HG03521 (cell line): ENCODE data around the gene ENDOV.
A peak's percentile ranks its signal among the peaks of the same experiment; 100 is the strongest.

Experiments used
- ATAC-seq: cut with Tn5 transposase; IDR thresholded peaks from one replicate; pipeline ENCODE4 v1.9.1; 2021; ENCODE audit warnings: mild to moderate bottlenecking, moderate library complexity; ENCODE audit not compliant: unreplicated experiment

ENDOV gene

DNA sequence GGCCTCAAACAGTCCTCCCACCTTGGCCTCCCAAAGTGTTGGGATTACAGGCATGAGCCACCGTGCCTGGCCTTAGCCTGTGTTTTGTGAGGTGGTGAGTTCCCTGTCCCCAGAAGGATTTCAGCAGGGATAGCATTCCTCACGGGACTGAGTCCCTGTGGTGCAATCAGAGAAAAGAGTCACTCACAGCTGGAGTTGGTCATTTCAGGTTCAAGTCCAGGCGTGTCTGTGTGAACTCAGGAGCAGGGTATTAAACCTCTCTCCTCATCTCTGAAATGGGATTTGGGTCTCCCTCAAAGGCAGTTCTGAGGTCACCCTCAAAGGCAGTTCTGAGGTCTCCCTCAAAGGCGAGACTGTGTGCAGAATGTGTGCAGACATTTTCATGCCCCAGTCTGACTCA lies 32.8 kb downstream of the ENDOV start:
- ATAC-seq, result no peak

DNA sequence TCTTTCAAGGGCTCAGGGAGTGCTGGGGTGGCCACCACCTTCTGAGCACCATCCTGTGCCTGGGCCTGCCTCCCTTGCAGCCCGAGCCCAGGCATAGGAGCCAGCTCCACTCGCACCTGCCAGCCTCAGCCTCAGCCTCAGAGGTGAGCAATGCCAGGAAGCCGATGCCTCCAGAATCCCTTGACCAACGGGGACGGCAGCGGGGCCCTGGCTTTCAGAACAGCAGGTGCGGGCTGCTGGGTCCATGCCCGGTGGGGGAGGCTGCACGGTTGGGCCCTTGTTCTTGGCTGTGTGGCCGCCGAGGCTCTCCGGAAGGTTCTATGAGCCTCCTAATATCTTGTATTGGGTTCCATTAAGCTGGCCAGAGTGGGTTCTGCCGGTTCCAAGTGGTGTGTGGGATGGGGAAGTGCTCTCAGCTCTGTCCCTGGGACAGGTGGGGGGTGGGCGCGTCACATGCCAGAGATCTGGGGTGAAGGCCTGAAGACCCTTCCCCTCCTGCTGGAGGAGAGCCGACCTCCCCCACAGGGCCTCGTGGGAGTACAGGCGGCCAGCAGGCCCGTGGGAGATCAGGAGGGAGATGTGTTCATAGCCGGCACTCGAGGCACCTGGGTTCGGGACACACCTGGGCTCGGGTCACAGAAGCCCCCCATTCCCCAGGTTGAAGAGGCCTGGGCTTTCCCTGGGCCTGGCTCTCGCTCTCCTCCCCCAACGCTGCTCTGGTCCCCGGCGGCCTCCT lies 34.4 kb downstream of the ENDOV start:
- no peak for ATAC-seq

DNA sequence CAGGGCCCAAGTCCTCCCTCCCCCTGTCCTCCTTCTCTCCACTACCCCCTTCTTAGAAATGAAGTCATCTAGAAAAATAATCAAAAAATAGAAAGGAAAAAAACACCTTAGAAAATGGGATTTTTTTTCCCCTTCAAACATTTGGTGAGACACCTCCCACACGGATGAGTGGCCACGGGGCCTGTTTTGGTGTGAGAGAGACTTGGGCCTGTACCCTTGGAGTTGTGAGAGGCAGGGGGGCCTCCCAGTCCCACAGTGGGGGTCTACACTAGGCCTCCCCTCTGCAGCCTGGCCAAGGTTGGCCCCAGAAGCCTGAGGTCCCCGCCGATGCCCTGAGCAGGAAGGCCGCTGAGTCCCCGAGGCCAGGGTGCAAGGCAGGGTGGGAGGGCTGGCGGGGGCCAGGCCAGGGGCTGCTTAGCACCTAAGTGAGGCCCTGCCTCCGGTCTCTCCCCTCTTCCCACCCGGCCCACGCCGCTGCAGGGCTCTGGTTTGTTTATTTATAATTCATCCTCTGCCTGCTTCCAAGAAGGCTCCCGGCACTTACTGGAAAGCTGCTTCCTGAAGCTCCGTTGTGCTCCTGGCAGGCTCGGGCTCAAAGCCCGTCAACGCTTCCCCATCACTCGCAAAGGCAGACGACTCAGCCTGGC lies 35.1 kb downstream of the ENDOV start:
- ATAC-seq, result no peak

DNA sequence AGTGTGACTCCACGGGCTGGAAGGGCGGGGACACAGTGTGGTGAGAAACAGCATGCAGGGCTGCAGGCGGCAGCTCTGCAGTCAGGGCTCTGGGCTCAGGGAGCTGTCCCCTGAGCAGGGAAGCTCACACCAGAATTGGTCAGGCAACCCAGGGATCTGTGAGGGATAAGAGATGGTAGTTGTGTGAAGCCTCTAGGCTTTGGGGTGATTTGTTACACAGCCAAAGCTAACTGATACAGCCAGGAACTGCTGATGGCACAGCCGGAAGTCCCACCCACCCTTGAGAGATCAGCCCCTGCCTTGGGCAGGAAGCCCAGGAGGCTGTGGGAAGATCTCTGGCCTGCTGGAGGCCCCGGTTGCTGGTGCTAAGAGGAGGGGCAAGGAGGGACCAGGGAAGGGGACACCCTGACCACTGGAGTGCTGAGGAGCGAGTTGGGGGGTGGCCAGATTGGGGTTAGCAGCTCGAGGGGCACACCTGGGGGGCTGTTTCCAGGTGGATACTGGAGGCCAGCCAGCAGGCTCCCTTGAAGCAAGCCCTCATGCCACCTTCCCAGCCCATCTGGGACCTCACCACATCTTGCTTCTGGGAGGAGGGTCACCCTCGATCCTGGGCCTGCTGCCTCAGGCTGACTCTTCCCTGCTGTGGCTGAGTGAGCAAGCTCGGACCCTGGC lies 36.3 kb downstream of the ENDOV start:
- ATAC-seq, result no peak

DNA sequence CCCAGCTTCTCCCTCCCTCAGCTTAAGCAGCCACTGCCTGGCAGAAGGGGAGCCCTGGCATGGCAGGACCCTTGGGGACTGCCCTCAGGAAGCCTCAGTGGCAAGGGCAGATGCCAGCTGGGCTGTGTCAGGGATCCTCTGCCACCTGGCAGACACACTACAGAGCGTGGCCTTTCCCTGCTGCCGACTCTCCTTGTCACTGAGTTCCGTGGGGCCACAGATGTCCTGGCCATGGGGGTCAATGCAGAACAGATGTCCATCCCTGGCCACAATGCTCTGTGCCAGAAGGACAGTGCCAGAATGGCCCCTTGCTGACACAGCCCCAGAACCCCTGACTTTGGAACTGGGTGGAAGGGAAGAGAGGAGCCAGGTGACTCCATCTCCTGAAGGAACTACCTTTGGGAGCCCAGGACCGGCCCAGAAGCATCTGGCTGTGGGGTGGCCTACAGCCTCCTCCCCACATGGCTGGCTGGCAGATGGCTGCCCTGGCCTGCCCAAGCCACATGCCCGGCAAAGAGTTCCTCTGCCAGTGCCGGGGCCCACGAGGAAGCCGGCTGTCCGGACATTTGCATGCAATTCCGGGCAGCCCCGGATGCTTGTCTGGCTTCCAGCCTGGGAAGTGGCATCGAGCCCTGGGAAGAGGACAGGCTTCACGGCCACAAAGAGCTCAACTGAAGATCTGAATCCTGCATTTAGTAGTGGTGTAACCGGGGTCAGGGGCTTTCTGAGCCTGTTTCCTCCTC lies 37.4 kb downstream of the ENDOV start:
- ATAC-seq, result no peak

DNA sequence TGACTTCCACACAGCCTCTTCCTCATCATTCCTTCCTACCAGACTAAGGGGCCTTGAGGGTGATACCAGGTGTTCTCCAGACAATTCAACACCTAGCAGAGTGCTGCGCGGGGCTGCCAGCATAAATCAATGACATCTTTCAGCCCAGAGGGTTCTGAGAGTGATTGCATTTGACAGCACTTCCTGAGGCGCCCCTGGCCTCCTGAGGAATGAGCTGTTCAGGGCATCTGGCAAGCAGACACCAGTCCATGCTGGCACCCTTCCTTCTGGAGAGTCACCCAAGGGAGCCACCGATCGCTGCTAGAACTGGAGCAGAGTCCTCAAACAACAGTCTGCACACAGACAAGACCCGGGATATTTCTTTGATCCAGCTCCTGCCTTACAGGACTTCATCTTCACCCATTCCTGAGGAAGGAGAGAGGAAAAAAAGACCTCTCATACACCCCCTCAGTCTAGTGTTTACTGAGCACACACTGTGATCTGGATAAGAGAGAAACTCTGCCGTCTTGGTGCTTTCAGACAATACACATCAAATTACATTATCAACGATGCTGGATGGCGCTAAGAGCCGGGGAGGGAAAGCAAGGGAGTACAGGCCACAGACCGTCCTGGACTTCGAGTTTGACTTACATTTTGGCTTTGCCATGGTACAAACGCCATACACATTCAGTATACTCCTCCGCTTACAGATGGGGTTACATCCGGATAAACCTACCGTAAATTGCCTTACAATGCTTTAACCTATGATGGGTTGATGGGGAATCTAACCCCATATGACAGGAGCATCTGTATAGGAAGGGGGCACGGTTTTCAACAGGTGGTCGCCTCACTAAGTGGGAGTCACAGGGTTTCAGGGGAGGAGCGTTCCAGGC lies 38.4 kb downstream of the ENDOV start:
- ATAC-seq, result no peak

DNA sequence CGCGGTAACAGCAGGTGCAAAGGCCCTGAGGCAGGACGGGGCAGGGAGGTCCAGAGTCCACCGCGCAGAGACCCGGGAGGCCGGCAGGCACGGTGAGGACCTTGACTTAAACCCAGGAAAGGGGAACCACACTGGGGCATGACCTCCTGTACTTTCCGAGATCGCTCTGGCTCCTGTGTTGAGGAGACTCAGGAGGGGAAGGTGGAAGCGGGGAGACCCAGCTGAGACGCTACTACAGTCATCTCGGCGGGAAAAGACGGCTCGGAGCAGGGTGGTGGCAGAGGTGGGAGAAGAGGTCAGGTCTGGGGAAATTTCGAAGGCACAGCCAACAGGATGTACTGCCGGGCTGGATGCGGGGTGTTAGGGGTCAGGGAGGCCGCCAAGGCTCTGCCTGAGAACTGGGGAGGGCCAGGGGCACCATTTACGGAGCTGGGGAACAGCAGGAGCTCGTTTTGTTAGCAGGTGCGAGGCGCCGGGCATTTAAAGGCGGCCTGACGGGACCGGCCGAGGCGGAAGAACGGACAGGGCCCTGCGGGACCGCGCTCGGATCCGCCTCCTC lies 39.1 kb downstream of the ENDOV start:
- no peak for ATAC-seq

DNA sequence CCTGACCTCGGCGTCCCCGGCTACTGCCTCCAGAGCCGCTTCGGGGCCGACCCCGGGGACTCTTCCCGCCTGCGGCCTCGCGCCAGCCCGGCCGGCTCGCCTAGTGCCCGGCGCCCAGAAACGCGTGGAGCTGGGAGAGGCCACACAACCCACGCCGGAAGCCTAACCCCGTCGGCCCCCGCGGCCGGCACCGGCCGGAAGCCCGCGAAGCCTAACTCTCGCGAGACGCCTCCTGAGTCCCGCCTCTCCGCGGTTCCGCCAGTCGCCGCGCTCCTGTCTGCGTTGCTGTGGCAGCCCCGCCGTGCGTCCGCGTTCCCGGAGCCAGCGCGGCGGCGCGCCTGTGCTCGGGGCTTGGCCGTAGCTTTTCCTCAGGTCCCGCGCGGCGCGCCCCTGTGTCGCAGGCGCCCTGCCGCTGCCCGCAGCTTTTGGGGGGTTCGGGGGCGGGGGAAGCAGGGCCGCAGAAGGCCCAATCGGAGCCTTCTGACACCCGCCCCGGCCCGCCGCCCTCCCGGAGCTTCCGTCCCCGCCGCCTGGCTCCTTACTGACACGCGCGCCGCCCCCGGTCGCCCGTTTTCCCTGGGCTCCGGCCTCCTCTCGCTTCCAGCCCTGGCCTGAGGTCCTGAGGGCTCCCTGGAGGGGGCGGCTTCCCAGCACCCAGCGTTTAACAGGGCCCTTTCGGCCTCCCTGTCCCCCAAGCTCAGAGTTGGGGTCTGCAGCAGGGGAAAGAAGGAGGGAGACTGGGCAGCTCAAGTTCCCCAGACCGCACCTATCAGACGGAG lies 39.8 kb downstream of the ENDOV start:
- ATAC-seq, result peak; percentile 85

DNA sequence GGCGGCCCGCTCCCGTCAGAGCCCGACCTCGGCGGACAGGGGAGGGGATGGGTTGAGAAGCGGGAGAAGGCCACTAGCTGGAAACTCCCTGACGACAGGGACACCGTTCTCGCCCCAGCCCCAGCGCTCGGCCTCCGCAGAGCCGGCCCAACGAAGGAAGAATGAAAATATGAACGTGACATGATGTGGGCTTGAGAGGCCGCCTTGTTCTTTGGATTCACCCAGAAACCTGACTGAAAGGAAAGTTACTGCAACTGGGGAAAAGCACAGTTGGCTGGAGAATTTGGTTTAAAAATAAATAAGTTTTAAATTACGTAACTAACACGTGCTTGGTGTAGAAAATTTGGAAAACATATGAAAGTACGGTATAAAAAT lies 40.4 kb downstream of the ENDOV start:
- ATAC-seq, result no peak

DNA sequence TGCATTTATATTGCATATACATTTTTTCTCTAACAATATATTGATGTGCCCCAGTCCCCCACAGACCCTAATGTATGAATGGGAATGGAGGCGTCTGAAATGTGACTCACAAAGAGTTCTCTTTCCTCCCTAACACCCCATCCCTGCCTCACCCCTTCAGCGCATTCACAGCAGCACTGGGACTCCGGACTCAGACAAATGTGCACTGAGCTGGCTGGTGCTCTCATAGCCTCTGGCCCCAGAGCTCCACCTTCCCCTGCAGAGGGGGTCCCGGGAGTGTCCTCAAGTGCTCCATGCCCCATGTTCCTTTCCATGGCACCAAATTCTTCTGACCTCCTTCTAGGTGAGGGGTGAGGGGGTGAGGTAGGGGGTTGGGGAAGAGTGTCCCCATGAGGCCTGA lies 40.8 kb downstream of the ENDOV start:
- ATAC-seq, result no peak

DNA sequence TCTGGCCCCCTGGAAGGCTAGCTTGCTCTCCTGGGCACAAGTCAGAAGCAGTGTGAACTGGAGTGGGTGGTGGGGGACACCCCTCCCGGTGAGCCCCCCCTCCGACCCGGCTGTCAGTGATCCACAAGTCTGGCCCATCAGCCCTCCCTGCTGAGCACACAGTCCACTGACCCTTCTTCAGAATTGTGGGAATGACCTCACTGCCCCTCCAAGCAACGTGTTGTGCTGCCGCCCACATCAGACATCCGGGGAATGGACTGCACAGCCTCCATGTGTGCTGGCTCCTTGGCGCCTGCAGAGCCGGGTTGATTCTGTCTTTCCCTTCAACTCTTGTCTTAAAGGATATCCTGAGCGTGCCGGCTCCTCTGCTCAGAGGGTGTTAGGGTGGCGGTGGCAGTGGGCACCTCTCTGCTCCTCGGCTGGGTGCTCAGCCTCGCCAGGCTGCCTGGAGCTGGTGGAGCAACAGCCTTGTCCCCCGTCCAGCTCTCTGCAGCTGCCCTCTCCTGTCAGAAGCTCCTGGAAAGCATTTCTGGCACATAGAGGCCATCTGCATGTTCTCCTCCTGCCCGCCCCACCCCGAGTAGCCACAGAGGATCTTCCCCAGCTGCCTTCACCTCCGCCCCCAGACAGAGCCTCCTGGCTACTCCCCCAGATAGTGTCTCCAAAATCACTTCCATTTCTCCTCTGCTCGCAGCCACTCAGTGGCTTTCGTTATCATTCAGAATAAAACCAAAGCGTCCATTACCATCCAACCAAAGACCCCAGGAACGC lies 41.7 kb downstream of the ENDOV start:
- ATAC-seq, result no peak

DNA sequence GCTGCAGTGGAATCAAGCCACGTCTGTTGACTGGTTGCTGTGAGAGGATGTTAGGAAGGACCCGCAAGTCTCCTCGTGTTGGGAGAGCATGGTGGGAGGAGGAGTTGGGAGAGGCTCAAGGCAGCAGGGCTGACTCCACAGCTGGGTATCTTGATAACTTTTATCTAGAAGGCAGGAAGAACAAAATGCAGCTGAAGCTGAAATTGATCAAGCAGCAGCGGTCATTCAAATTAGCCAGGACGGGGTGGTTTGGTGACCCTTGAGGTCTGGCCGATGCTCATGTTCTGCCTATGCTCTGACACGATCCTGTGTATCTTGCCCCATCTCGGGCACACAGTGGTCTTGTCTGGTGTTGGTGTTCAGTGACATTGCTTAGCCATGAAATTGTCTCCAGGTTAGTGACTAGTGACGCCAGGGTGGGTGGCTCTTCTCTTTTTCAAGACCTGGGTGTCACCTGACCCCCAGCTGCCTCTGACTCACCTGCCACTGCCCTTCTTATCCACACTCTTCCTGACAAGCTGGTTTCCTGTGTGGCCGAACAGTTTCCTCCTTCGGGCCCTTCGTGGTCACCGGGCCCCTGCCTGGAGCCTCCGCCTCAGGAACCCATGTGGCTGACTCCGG lies 42.4 kb downstream of the ENDOV start:
- ATAC-seq, result no peak

DNA sequence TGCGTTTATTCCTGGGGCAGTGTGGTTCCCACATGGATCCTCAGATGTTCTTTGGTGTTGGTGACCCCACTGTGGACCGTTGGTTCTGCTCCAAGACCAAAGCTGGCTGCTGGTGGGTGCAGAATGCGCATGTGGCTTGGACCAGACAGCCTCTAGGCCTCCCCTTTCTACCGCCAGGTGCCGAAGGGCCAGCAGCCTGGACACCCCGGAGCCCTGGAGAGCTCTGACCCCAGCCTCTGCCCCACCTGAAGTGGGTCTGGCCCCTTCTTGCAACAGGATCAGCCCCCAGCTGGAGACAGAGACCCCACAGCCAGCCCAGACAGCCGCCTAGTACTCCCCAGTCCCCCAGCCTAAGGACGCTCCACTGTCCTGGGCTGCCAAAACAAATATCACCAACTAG lies 43.0 kb downstream of the ENDOV start:
- no peak for ATAC-seq

DNA sequence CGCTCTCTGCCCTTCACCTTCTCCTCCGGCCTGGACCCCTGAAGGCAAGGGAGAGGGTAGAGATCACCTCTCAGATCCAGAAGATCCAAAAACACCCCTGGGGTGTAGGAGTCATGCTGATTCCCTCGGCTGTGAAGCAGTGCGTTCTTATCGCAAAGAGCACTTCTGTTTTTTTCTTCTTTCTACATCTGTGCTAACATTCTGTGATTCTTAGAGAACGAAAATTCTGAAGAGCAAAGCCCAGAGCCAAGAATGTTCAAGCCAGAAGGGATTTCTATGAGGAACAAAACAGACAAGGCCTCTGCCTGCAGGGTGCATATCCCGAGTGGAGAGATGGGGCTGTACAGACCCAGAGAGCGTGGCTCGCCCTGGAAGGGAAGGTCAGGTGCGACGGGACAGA lies 44.3 kb downstream of the ENDOV start:
- no peak for ATAC-seq

DNA sequence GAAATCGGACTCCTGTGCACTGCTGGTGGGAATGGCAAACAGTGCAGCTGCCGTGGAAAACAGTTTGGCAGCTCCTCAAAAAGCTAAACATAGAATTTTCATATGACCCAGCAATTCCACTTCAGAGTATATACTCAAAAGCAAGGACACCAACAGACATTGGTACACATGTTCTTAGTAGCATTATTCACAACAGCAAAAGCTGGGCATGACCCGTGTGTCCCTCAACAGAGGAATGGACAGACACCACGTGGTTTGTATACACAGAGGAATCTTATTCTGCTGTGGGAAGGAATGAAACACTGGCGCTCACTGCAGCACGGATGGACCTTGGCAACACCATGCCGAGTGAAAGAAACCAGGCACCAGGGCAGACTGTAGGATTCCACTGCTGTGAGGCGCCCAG lies 45.5 kb downstream of the ENDOV start:
- no peak for ATAC-seq

DNA sequence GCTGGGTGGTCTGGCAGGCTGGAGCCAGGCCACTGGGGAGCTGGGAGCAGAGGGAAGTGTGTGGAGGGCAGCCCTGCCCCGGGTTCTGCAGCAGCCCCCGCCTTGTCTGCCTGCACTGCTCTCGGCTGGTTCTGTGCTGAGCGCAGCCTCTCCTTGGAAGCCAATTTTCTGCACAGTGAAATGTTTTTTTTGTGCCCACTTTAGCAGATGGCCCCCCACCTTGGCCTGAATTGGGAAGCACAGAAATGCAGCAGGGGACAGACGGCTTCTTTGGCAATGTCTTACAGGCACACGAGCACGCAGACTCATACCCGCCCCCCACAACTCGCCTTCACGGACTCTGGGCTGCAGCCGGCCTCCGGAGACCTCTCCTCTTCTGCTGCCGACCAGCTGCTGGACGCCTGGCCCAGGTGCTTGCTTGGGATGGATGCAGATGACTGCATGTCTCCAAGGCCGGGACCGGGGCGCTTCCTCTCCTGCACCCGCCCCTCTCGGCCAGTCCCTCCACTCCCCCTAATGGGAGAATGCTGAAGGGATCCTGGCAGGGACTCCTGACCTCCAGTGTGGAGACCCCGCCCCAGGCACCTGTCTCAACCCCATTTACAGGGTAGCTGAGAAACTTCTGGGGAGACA lies 46.7 kb downstream of the ENDOV start:
- no peak for ATAC-seq

DNA sequence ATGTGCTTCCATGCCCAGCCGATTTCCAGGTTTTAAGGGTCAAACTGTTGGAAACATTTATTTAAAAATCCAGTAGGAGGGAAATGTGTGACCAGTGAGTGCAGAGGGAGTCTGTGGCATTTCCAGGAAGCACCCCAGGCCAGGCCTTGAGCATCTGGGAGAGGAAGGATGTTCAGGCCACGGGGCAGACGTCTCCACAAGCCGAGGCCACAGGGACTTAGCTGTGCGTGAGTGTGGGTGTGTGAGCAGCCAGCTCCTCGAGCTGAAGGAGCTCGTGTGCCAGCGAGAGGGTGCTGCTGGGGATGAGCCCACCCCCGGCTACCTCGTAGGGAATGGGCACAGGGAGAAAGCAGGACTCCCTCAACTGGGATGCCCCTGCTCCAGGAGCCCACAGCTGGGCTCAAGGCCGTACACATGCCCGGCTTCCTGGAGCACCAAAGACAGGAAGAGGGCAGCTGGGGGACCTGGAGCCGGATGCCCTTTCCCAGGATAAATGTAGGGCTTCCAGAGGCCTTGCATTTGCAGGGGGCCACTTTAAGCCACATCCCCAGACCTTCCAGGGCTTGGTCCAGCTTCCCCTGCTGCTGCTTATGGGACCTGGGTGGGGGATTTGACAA lies 48.9 kb downstream of the ENDOV start:
- ATAC-seq, result no peak
